GM21737 (cell line): ENCODE results near the gene UBE2E3.
"Not testable (repeated sequence)": the region's sequence is repeated elsewhere in the genome, so short reads cannot be mapped to it uniquely, and the experiment has no call there.

Source experiments
- ATAC-seq: cut with Tn5 transposase; IDR thresholded peaks from one replicate; pipeline ENCODE4 v1.9.1; 2021; ENCODE audit warnings: mild to moderate bottlenecking, moderate library complexity; ENCODE audit not compliant: unreplicated experiment

UBE2E3 gene

GRCh38 chr2:181072486-181073235 lies 92.3 kb downstream of the UBE2E3 start:
- ATAC-seq, result no peak

- no peak for ATAC-seq
Observed at GRCh38 chr2:181073896-181074295, 93.5 kb downstream of the UBE2E3 start.

GRCh38 chr2:181074457-181074856 lies 94.1 kb downstream of the UBE2E3 start:
- no peak for ATAC-seq

GRCh38 chr2:181076658-181077057 lies 96.3 kb downstream of the UBE2E3 start:
- ATAC-seq, result no peak

GRCh38 chr2:181077128-181077709 lies 96.8 kb downstream of the UBE2E3 start:
- ATAC-seq, result peak; percentile 87

- ATAC-seq, result no peak
Observed at GRCh38 chr2:181083140-181083539, 102.7 kb downstream of the UBE2E3 start.

- no peak for ATAC-seq
Observed at GRCh38 chr2:181085734-181086133, 105.3 kb downstream of the UBE2E3 start.

GRCh38 chr2:181091920-181092319 lies 111.5 kb downstream of the UBE2E3 start:
- not testable (repeated sequence) for ATAC-seq

GRCh38 chr2:181095486-181095885 lies 115.1 kb downstream of the UBE2E3 start:
- ATAC-seq, result no peak

- ATAC-seq, result no peak
Observed at GRCh38 chr2:181103659-181104058, 123.3 kb downstream of the UBE2E3 start.

- no peak for ATAC-seq
Observed at GRCh38 chr2:181104512-181105115, 124.2 kb downstream of the UBE2E3 start.

GRCh38 chr2:181105562-181105961 lies 125.2 kb downstream of the UBE2E3 start:
- no peak for ATAC-seq

- no peak for ATAC-seq
Observed at GRCh38 chr2:181106229-181106628, 125.8 kb downstream of the UBE2E3 start.

GRCh38 chr2:181106789-181107627 lies 126.6 kb downstream of the UBE2E3 start:
- peak; percentile 99 for ATAC-seq

GRCh38 chr2:181107628-181107945 lies 127.2 kb downstream of the UBE2E3 start:
- no peak for ATAC-seq

- ATAC-seq, result no peak
Observed at GRCh38 chr2:181111059-181111458, 130.7 kb downstream of the UBE2E3 start.

GRCh38 chr2:181112916-181113315 lies 132.5 kb downstream of the UBE2E3 start:
- ATAC-seq, result no peak
